ENCODE results near the gene TMEM150B.

The TMEM150B gene

DNA sequence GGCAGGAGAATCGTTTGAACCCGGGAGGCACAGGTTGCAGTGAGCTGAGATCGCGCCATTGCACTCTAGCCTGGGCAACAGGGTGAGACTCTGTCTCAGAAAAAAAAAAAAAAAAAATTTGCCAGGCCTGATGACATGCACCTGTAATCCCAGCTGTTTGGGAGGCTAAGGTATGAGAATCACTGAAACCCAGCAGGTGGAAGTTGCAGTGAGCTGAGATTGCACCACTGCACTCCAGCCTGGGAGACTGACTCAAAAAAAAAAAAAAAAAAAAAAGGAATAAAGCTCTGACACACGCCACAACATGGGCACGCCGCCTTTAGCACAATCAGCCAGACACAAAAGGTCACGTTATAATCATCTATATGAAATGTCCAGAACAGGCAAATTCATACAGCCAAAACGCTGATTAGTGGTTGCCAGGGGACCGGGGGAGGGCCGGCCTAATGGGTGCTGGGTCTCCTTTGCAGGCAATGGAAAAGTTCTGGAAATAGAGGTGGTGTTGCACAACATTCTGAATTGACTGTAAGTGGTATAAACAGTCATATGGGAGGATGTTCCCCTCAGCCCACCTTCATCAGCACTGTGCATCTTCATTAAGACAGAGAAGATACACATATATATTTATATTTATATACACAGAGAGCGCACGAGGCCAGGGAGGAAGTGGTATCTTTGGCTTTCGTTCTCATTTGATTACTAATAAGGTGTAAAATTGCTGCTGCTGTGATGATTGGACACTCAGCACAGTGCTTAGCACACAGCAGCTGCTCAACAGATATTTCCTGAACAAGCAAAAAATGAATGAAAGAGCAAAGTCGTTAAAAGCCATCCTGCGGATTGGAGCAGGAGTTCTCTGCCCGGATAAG lies 49.1 kb downstream of the TMEM150B start:
- no peak for DNase-seq

DNA sequence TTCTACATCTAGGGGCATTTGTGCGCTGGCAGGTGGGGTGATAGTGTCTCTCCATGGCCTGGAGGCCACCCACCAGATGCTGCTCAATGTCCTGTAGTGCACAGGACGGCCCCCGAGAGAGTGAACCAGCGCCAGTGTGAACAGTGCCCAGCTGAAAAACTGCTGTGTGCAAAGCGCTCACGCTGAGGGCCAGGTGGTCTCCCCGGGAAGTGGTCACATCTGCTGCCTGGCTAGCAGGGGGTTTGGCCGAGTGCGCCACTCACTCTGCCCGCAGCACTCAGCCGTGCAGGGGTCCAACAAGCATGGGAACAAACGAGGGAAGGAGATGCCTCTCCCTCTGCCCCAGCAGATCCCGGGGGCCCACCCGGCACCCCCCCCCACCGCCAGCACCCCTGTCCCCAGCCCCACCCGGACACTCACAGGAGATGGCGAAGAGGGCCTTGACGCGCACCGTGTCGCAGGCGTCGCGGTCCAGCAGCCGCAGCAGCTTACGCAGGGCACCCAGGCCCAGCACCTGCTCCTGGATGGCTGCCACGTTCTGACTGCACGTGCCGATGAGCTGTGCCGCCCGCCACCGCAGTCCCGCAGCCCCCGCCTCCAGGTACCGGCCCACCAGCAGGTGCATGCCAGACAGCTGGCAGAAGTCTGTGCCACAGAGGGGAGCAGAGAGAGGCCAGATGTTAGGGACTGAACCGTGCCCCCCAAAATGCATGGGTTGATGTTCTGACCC lies 51.0 kb downstream of the TMEM150B start:
- DNase-seq = no peak

- no peak for DNase-seq
Measured at GRCh38 chr19:55272142-55272541, 53.0 kb downstream of the TMEM150B start.

DNA sequence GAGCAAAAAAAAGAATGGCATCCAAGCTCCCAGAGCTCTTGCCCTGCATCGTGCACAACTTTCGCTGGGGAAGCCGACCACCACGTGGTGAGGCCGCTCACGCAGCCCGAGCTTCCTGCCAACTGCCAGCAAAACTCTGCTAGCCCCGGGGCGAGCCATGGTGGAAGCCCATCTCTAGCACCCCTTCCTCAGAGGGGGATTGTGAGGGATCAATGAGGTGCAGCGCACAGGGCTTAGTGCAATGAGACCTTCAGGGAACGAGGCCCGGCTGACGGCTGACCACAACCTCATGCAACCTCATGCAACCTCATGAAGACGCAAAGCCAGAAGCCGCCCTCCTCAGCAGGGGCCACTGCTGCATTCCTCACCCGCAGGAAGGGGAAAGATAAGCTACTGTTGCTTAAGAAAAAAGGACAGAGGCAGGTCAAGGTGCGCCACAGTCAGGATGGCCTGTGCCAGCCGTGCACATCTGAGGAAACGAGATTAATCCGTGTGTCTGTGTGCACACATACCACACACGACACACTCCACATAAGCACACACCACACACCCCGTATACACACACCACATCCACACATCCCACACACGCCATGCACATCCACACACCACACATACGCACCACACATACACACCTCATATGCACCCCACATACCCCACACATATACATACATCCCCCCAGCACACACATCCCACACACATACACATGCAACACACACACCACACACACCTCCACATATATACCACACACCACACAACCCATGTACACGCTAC lies 54.8 kb downstream of the TMEM150B start:
- no peak for DNase-seq

GRCh38 chr19:55269299-55269698 lies 55.8 kb downstream of the TMEM150B start:
- DNase-seq = no peak

DNA sequence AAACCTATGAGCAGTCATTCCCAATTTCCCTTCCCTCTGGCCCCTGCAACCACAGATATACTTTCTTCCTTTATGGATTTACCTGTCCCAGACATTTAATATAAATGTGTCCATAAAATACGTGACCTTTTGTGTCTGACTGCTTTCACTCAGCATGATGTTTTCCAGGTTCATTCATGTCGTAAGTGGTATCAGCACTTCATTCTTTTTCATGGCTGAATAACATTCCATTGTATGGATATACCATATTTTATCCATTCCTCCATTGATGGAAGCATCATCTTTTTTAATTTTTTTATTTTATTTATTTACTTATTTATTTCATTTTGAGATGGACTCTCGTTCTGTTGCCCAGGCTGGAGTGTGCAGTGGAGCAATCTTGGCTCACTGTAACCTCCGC lies 58.3 kb downstream of the TMEM150B start:
- DNase-seq = no peak

DNA sequence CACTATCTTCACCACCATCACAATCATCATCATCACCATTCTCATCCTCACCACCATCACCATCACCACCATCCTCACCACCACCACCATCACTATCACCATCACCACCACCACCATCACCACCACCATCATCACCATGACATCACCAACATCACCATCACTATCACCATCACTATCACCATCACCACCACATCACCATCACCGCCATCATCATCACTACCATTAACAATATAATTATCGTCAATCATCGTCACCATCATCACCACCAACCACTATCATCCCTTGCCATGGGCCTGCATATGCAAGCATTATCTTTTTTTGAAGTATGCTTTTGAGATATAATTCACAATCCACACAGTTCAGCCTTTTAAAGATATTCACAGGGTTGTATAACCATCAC lies 58.7 kb downstream of the TMEM150B start:
- DNase-seq = no peak

DNA sequence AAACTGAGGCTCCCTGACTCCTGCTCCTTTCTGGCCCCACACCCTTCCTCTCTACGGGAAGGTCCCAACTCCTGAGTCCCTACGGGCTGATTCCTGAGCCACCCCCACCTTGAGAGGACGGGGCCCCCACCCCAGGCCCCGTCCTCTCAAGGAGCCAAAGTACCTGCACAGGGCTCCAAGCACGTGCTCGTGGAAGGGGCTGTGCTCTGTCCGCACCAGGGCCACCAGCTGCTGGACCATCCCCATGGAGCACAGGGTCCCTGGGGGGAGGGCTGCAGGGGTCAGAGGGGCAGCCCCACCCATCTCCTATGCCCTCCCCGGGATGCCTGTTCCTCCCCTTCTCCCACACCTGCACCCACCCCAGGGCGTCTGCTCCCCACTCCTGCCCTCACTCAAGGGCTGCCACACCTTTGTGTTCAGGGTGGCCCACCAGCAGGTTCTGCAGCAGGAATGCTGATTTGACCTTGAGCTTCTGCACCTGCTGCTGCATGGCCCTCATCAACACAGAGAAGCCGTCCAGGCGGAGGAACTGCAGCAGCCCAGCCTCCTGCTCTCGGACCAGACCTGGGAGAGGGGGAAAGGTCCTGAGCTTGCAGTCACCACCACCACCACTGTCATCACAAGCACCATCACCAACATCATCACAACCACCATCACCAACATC lies 59.3 kb downstream of the TMEM150B start:
- no peak for DNase-seq

- DNase-seq = no peak
Measured at GRCh38 chr19:55265173-55265572, 60.0 kb downstream of the TMEM150B start.

GRCh38 chr19:55264531-55264930 lies 60.6 kb downstream of the TMEM150B start:
- DNase-seq = no peak

All from NCI-H1694 treated with DMSO at 0.1 percent for 48 hours (cell line).